HG02678 (cell line): ENCODE measurements around the gene SAXO1.

Source experiments
- ATAC-seq: cut with Tn5 transposase; IDR thresholded peaks from one replicate; pipeline ENCODE4 v1.9.1; 2021; ENCODE audit warnings: mild to moderate bottlenecking, moderate library complexity; ENCODE audit not compliant: unreplicated experiment

The SAXO1 gene

DNA sequence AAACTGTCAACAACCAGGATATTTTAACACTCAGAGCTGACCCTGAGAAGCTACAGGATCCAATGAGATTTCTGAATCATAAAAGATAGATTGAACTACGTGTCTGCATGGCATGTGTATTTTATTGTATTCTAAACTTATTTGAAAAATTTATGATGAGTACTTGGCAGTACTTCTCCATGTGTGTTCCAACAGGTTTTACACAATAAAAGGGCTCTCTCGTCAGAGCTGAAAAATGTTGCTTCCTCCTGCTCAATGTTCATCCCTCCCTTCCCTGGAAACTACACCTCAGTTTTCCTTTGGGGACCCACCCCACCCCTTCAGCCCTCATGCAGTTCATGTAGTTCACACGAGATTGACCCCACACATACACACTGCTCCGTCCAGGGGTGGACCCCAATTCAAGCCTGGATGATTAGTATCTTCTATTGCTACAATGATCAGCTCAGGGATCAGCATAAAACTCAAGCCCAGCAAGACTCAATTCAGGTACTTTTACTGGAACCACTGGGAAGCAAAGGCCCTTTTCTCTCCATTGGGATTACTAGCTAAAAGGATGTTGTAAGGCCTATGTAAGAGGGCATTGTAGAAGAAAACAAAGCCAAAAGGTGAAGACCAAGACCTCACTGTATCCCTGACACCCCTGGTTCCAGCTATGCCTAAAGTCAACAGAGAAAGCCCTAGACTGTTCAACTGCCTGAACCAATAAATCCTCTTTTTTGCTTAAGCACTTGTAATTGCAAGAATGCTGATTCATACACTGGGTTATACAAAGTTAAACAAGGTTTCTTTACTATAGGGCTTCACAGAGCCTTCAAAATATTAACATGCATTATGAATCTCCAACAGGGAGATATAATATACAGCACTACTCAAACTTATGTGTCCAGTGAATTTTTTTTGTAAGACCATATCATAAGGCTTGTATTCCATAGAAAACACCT lies 112.6 kb downstream of the SAXO1 start:
- no peak for ATAC-seq

DNA sequence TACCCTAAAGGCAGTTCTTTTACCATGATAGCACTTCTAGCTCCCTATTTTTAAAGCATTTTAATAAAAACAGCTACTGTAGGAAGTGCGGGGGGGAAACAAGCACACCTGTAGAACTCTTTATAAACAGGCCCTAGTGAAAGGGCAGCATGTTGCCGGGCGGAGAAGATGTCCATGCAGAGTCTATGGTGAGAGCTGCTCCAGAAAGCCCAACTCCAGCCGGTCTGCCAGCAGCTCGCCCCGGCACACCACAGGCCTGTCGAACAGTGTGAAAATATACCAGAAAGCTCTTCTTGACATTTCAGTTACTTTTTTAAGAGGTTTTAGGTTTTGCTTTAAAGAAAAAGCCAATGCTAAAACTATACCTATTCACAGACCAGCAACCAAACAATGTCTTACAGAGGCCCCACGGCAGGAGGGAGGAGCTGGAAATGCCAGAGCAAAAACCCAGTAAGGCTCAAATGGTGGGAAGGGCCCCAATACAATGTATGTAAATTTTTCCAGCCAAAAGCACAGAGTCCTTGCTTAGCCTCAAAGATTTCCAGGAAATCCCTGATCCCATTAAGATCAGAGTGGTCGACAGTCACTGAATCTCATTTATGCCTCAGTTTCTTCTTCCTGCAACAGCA lies 121.2 kb downstream of the SAXO1 start:
- ATAC-seq = no peak

GRCh38 chr9:18910916-18911315 lies 122.1 kb downstream of the SAXO1 start:
- ATAC-seq = no peak

DNA sequence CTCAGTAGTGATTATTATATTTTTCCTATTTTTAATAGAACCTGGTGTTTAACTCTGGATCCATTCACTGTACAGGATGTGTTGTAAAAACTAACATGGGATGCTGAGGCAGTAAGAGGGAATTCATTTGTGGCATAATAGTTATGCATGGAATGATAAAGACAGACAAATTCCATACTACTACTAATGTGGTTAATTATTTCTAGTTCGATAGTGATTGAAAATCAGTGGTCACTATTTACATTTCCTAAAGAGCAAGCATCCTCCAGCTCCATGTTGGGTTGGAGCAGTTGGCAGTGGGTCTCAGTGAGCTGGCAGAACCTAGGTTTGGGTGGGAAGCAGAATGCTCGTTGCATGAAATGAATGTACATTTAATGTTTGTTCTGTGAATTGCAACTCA lies 122.6 kb downstream of the SAXO1 start:
- no peak for ATAC-seq

- ATAC-seq = no peak
Measured at GRCh38 chr9:18909140-18910018, 123.6 kb downstream of the SAXO1 start.

DNA sequence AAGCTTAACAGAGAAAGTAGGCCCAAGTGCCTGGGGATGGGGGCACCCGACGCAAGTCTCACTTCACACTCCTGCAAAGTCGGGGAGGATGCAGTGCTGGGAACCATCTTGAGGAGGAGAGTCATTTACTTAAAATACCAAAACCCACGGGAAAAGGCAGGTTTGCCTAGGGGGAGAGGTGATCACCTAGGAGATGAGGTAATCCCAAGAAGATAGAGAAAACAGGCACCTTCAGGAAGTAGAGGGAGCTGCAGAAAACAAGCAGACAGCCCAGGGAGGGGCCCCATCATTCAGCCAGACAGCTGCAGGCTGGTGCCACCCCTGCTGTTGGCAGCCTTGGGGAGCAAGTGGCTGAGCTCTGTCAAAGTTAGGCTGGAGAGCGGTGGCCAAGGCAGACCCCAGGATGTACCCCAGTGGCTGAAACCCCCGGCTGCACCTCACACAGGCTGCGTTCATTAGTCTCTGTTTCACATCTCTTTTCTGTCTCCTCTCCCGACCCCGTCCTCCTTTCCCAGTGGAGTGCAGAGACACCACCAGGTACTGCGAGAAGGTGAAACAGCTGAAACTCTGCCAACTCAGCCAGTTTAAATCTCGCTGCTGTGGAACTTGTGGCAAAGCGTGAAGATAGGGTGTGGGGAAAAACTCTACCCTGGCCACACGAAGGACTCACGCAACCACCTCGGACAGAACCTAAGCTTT lies 124.9 kb downstream of the SAXO1 start:
- ATAC-seq = no peak

DNA sequence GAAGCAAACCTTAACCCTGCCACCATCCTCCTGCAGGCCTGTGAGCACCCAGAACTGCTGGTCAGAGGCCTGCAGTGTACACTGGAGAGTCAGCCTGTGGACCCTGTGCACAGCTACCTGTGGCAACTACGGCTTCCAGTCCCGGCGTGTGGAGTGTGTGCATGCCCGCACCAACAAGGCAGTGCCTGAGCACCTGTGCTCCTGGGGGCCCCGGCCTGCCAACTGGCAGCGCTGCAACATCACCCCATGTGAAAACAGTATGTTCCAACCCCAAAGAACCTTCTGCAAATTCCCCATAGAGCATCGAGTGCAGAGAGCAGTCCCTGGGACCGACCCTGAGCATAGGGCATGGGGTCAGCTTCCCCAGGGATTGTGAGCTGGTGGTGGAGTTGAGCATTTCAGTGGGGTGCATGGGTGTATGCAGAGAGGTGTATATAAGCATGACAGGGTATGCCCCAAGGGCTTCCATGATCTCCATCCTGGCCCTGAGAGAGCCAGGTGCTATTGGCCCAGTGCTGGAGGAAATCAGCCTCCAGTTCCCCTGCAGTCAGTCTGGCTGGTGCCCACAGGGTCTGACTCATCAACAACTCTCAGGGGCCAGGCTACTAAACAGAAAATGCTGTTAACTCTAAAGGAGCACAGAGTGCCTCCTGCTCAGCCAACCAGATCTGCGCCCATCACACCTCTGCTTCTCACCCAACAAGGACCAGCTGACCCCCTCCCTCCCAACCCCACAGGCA lies 126.2 kb downstream of the SAXO1 start:
- no peak for ATAC-seq

DNA sequence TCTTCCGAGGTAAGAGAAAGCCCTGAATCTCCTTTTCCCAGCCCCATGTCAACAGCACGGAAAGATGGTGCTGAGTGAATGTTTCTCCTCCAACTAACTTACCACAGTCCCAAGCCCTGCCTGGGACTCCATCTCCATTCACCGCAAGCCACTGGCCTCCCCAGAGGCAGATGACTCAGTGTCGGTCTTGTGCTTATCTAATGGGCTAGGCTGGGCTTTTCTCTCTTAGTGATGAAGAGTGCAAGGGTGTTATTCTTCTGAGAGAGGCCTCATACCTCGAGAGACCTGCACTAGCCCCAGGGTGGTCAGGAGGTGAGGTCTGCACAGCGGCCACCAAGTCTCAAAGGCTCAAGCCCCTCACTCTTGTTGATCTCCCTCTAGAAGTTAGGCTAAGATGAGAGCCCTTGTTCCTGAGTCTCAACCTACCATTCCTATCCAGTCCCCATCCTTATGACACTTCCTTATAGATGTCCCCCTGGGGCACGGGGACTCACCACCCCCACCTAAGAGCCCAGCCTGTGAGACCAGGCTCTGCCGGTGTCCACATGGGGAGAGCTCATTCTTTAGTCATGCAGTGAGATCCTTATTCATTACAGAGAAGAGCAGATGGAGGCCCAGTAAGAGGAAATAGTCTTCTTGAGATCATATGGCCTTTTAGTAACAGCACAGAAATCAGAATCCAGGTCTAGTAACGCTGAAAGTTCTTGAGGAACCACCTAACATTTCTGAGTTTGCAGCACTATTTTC lies 127.0 kb downstream of the SAXO1 start:
- no peak for ATAC-seq

DNA sequence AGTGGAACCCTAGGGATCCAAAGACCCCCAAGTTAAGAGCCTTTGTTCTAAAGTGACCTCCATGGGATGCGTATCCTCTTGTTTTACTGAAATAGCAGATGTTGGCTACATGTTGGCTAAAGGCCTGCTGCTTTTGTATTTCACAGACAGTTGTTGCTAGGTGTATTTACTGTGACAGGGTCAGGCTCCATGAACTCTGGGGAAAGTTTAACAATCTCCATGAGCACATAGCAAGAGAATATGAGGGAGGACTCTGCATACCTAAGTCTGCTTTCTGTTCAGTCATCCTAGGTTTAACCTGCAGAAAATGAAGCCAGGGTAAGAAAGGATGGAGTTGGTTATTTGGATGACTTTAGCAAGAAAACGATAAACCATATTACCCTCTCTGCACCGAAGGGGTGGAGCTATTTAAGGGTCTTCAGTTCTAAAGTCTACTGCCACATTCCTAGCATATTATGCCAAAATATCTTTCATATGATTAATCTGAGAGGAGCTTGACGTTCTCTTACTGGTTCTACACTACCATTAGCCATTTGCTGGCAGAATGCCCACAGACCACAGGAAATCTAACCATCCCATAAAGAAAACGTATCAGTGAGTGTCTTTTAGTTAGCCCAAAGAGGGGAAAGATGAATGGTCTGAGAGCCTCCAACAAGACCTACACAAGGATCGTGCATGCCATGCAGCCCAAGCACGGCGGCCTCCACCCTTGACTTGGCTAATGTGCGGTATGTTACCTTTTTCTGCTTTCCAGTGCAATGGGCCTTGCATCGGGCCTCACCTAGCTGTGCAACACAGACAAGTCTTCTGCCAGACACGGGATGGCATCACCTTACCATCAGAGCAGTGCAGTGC lies 127.8 kb downstream of the SAXO1 start:
- no peak for ATAC-seq

DNA sequence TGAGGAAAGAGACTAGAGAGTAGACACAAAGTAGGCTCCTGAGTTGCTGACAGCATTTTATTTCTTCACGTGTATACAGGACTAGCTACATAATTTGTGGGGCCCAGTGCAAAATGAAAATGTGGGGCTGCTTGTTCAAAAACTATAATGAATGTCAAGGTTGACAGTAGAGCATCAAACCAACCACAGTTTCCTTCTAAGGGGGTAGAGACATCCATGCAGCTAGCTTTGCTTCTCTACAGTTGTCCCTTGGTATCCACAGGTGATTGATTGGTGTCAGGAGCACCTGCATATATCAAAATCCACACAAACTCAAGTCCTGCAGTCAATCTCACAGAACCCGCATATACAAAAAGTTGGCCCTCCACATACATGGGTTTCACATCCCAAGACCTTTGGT lies 129.6 kb downstream of the SAXO1 start:
- ATAC-seq = no peak

DNA sequence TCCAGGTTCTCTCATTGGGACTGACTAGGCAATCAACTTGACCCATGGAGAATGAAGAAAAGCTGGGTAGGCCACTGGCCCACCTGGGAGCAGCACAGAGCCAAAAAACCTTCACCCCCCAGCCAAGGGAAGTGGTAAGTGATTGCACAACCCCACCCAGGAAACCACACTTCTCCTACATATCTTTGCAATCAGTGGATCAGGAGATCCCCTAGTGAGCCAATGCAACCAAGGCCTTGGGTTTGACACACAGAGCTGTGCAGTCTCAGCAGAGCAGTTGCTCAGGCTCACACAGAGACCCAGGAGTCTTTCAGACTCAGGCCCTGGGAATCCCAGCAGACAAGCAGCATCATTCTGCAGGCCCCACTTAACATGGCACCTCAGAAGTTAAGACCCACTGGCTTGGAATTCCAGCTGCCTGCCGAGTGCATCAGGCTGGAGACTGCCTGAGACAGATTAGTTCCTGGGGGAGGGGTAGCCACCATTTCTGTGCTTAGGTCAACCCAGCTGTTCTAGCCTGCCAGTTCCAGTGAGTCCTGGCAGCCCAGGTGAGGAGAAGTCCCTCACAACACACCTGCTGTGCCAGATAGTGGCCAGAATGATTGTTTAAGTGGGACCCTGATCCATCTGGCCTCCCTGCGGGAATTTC lies 136.4 kb downstream of the SAXO1 start:
- ATAC-seq = no peak

- no peak for ATAC-seq
Measured at GRCh38 chr9:18896004-18896403, 137.0 kb downstream of the SAXO1 start.

GRCh38 chr9:18893491-18893890 lies 139.5 kb downstream of the SAXO1 start:
- no peak for ATAC-seq

GRCh38 chr9:18893046-18893445 lies 140.0 kb downstream of the SAXO1 start:
- ATAC-seq = no peak

- ATAC-seq = no peak
Measured at GRCh38 chr9:18891946-18892670, 140.9 kb downstream of the SAXO1 start.

GRCh38 chr9:18890372-18890771 lies 142.6 kb downstream of the SAXO1 start:
- no peak for ATAC-seq

DNA sequence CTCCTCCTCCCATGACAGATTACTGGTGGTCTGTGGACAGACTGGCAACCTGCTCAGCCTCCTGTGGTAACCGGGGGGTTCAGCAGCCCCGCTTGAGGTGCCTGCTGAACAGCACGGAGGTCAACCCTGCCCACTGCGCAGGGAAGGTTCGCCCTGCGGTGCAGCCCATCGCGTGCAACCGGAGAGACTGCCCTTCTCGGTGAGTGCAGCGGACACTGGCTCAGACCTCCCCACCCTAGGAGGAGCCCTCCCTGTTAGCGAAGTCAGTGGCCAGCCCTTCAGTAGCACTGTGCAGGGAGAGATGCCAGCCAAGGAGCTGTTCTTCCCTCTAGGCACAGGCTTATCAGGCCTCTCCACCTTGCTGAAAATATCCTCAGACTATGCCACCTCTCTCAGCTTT lies 143.5 kb downstream of the SAXO1 start:
- ATAC-seq = no peak
